DMS114 treated with DMSO at 0.1 percent for 48 hours (cell line): ENCODE results near the gene AUH.

Experiments used
- DNase-seq: peaks from one replicate; lab custom pipeline; 2025; ENCODE audit not compliant: unreplicated experiment; lab: John Stamatoyannopoulos, UW

Gene AUH

DNA sequence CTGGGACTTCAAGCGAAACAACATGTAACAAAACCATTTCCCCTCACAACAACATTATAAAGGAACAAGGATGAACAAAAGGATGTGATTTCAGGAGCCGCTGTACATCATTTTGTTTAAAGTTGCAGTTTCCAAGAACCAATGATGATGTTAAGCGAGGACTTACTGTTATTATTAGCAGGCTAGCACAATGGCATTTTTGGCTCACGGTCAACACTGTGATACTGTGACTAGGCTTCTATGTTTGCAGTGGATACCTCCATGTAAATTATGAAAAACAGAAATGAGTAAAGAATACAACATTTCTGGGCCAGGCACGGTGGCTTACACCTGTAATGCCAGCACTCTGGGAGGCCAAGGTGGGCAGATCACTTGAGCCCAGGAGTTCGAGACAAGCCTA lies 113.0 kb downstream of the AUH start:
- DNase-seq: no peak

DNA sequence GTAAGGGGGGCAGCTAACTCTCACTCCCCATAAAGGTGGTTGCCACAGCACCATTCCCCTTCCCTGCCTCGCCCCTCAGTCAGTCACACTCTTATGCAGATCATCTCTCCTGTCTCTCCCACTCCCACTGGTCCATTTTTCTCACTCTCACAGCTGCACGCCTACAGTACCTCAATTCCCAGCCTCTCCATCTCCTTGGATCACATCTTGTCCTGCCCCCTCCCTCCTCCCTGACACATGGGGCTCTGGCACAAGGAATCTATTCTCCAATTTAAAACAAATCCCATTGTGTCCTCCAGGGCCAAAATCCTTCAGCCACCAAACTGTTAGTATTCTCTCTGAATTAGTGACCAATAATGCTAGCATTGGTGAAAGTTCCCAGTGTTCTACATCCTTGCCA lies 114.4 kb downstream of the AUH start:
- no peak for DNase-seq

DNA sequence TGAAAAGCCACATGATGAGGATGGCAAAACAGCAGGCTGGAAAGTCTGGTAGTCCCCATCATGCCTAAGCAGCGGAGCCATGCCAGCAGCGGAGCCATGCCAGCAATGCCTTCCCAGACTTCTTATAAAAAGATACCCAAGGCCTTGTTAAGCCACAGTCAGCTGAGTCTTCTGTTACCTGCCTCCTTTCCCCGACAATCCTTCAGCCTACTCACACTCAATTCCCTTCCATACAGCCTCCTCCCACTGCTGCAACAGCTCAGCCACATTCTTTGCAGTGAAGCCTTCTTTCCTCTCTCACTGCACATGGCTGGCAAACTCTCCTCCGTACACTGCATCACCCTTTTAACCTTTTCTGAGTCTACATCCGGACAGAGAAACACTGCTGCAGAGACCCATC lies 114.9 kb downstream of the AUH start:
- no peak for DNase-seq

DNA sequence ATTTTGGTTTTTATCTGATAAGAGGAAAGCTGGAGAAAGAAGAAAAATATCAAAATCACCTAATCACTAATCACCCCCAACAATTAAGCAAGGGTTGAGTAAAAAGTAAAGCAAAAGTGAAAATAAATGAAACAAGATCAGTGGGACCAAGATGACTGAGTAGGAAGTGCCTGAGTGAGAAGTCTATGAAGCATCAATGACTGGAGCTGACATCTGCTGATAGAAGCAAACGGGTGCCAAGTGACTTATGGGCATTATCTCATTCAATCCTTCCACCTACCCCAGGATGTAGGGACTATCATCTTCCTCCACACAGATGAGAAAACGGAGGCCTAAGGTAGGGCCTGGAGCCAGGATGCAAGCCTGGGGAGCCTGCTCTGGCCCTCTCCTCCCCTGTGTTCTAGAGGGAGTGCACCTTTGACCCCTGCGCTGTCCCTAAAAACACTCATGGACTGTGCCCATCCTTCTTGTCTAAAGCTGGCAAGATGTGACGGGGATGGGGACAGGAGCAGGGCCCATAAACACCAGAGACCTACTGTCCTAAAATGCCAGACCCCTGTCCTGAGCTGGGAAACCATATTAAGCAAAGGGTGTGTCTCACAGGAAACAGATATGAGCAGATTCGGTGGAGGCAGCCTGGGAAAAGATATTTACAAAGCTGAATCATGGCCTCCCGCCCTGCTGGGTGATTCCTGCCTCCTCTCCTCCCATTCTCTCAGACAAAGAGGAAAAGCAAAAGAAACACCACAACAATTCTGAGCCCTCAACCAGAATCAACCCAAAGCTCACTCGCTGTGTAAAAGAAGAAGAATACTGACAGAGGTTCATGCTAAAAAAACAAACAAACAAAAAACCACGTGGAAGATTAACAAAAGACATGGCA lies 116.0 kb downstream of the AUH start:
- no peak for DNase-seq

DNA sequence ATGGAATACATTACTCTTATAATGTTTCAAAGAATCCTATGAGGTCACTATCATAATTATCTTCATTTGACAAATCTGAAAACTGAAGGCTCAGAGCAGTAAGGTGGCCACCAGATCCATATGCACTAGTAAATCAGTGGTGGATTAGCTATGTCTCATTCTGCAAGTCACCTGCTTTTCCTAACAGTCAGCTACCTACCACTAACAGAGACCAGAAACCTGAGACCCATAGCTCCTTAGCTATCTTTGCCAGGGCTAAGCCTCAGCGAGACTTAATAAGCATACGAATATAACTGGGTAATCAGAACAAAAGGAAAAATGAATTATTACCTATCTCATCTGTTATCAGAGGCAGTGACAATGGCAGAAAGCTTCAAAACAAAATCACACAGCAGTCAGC lies 118.7 kb downstream of the AUH start:
- DNase-seq: no peak

DNA sequence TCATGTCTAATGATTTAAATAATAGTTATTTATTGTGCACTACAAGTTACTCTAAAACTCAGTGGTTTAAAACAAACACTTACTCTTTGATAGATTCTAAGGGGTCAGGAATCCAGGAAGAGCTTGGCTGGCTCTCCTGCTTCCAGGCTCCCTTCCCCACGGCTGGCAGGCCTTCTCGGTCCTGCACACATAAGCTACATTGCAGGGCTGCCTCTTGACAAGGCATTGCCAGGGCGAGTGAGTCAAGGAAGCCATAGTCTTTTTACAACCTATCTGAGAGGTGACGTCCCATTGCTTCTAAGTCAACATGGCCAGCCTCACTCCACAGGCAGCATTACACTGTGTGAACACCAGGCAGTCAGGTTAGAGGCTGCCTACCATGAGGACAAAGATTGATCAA lies 119.8 kb downstream of the AUH start:
- DNase-seq: no peak

DNA sequence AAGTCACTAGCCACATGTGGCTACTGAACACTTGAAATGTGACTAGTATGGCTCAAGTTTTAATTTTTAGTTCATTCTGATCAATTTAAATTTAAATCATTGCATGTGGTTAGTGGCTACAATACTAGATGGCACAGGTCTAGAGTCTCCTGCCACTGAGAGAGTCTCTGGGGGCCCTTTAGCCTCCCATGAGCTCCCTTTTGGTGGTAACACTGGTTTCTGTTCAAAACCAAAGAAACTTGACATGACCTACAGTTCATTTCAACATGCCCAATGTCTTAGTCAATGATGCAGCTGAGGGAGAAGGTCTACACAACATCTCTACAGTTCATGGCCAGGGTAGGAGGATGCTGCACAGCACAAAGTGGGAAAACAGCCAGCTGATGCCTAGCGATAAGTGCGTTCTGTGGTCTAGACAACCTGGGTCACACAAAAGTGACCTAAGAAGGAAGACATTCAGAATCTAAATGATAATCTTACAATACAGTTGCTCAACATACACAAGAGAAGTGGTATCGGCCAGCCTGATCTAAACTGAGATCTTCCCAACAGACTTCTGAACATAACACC lies 121.0 kb downstream of the AUH start:
- DNase-seq: no peak

DNA sequence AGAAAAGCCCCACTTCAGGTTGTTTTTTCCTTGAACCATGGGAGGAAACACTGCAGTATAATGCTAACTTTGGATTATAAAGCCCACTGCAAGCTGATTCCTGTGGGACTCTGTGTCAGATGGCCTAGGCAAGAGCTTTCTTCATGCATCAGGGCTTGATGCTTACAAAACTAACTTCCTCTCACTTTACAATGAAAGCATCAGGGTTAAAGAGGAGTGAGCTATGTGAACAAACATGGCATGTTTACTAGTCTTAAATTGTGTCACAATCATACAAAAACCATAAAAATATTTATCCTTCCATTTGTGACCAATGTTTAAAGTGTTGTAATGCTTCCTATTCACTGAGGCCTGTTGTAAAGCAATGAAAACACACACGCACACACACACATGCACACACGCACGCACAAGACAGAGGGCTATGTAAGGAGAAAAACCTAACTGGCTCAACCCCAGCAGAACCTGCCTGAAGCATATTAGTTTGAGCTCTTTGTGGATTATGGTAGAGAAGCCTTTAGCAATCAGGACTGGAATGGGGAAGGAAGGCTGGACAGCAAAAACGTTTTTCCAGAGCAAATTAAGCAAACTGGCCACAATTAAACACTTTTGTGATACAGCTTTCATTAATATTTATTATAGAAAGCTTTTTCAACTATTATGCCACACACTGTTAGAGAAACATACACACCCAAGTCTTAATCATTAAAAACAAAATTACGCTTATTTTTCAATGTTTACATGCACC lies 122.2 kb downstream of the AUH start:
- no peak for DNase-seq

DNA sequence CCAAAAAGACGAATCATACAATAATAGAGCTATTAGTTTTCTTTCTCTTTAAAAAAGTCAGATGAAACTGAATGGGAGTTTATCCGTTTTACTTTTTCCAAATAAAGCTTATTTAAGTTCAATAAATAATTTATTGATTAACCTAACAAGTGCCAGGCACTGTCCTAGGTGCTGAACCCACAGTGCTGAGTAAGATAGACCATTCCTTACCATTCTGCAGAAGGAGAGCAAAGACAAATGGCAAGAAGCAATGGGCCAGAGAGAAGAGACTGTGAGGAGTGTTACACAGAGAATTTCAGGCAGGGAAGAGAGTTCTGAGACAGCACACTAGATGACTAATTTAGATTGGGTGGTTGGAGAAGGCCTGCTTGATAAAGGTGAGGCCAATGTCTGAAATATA lies 127.2 kb downstream of the AUH start:
- no peak for DNase-seq

DNA sequence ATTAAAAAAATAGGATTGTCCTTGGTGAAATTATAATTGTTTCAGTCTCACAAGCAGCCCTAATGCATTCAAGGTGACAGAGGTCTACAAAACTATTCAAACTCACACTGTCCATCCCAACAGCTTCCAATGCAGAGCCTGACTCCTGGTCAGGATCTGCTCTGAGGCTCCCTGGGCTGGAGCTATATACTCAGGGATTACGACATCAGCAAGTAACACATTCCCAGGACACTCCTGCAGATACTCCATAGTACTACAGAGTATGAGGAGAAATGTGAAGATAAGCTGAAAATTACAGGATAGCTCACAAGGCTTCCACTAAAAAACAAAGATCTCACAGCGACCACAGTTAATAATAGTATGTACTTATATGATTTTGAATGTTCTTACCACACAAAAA lies 130.1 kb downstream of the AUH start:
- DNase-seq: no peak

DNA sequence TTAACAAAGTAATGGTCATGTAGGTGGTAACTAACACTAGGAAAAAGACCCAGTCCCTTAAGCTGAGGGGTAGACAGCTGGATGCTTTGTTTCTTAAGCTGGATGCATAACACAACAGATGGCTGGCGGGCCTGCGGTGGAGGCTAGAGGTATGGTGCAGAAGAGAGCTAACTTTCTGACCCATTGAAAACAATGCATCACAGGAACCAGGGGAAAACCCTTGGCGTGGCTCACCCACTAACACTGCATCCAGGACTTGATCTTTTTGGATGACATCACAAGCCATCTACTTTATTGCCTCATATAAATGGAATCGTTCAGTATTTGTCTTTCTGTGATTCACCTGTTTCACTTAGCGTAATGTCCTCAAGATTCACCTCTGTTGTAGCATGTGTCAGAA lies 138.7 kb downstream of the AUH start:
- no peak for DNase-seq

DNA sequence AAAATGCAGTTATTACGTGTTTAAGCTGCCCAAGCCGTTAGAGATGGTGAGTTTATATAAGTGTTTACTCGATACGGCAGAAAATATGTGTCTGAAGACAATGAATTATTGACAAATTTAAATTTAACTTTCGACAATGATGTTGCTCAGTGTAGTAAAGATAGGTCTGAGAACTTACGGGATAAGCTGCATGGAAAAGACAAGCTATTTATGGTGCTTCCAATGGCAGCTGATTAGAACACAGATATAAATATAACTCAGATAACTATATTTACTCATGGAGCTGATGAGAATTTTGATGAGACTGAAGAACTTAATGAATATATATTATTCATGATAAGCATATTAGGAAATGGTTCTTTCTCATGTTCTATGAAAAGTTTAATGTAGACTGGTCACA lies 139.3 kb downstream of the AUH start:
- no peak for DNase-seq

DNA sequence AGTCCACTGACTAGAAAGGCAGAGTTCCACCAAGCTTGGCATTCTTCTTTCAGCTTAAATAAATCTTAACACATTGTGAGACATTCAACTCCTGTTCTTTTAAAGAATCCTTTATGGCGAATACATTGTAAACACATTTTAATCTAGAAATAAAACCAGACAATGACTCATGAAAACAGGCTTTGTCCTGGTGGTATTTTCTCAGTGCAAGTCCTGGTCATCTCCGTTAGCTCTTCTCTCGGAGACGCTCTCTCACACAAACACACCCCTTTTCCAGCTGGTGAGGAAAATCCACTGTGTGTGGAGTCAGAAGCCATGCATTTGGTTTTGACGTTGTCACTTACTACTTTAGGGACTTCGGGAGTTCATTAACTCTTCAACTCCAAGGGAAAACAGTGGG lies 140.4 kb downstream of the AUH start:
- no peak for DNase-seq

DNA sequence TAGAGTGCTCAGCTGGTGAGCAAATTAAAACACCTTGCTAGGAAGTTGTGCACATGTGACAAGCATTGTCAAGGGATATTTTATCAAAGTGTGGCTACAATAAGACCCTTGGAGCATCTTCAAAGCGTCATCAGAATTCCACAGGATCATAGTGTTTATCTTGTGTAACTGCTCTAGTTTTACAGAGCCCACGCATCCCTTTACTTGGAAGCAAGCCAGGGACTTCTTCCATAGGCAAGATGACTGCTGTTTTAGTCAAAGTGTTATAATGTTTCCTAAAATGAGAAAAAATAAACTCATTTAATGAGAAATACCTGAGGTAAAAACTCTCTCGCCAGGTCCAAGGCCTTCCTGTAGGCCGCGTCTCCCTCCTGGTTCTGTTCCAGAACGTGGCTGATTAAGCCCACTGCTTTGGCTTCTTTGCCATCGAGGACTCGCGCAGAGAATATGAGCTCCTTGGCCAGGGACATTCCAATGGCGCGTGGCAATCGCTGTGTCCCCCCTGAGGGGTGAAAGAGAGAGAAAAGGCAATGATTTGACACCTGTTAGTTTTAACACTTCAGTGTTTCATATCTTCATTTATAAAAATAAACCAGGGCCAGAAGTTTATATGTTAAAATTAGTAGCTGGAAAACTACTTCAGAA lies 141.1 kb downstream of the AUH start:
- no peak for DNase-seq

DNA sequence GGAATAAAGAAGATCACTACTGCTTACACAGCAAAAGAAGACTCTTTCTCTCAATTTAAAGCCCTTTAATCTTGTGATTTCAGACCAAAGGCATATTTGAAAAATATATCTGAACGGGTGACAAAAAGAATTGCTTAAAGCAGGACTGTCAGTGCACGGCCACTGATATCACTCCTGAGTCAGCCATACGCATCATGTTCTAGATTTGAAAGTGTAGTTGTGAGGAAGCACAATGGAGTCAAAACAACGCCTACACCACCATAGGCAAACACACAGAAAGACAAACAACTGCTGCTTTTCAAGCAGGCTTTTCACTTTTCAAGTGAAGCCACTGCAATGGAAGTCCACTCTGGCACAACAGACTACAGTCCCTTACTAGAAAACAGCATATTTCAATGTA lies 141.7 kb downstream of the AUH start:
- DNase-seq: no peak

DNA sequence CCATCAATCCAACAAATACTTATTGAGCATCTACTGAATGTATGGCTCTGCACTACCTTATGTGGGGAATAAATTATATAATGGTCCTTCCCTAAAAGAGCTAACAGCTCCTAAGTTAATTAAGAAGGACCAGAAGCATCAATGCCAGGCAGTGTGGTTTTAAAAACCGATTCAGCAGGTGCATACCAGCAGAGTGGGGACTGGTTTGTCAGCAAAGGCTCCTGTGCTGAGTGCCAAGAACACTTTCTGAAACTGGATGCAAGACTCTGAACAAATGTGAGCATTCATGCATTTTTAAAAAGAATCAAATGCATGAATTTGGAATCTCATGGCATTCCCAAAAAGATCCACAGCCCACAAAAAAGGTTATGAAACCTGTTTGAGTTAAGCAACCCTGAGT lies 142.2 kb downstream of the AUH start:
- DNase-seq: no peak

DNA sequence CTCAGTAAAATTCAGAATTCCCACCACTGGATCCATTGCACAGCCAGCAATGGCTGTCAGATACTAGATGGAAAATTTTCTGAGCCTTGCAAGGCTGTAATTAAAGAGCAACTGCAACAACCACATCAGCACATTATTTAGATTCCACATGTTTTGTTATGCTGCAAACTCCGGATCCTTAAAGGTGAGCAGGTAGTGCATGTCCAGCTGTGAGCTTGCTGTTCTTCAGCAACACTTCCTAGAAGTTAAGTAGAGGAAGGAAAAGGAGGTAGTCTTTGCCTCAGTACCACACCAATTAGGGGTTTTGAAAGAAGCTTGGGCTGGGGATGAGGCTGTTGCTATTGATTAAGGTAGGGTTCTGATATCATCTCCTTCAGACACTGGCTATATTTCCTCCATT lies 144.3 kb downstream of the AUH start:
- DNase-seq: no peak

DNA sequence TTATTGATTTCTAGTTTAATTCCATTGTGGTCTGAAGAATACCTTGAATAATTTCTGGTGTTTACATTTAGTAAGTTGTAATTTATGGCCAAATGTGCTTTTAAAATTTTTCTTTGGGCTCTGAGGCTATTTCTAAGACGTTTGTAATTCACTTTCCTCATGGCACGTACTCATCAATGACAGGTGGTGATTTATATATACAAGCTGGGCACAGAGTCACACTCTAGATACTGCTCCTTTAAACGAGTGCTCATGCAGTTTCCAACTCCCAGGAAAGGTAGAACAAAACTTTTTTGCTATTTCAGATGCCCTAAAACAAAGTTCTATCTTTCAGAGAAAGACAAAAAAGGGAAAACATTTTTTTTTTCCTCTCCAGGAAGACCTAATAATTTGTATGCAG lies 146.9 kb downstream of the AUH start:
- DNase-seq: no peak

DNA sequence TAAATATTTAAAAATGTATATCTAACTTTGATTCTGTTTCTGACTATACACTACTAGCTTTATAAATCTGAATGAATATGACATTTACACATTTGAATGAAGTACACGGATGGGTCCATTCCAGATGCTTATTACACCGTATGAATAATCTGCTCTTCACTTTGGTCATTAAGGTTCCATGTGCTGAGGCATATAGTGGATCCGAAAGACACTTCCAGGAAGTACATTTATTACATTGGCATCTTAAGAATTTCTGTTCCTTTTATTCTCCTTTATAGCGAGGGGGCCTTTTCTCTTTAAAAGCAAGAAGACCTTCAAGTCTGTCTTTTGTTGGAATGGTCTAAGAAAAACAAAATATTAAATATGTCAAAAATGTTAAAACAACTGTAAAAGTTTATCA lies 147.6 kb downstream of the AUH start:
- no peak for DNase-seq

DNA sequence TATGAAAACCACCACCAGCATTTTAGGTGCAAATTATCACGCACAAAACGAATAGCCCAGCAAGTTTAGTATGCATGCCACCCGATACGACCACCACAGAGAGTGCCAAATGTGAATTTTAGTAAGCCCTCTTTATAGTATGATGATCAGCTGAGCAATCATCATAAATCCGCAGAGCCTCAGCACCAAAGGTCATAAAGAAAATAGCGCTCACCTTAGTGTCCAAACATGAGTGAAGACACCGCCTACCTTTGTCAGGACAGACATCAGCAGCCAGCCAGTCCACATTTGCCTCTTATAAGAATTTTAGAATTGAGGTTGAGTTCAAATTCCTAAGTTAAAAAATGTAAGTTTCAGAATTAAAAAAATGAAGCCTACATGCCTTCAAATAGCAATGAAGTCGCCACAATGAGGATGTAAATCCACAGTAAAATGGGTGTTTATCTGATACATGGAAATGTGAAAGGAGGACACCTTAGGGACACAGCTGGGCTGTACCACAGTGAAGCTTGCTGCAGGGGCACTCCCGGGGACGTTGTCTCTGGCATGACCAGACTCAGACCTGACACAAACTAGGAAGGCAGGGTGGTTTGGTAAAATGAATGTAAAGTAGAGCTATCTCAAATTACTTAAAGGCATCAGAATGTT lies 149.0 kb downstream of the AUH start:
- no peak for DNase-seq

DNA sequence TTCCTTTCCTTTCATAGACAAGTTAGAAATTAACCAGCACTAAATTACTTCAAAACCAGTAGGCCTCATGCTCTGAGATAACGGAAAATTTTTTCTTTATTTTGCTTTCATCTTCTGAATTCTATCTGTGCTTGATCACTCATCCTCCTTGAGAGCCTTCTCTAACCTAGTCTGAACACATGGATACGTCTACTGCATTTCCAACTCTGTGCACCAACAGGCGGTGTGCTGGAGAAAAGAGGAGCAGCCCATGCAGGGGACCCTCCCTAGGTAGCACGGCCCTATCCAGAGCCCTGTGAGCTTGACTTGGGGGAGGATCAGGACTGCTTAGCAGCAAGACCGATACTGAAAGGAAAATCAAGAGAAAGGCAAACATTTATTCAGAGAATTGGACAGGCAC lies 149.8 kb downstream of the AUH start:
- DNase-seq: no peak
